B cell (primary cell): Measurements from ENCODE around the gene NHS. TPM values are rescaled to one million over a fixed set of nuclear protein-coding genes. Genes with fewer than 3 reads are reported as not detected.

ENCODE experiments used
- ATAC-seq: fragments of 200-7000 bp; cut with Tn5 transposase; one replicate; pipeline ENCODE4 v1.10.0; 2021; ENCODE audit warnings: low read depth, mild to moderate bottlenecking, moderate number of reproducible peaks, moderate library complexity
- CTCF ChIA-PET: fragments of 350-600 bp; sonication (Branson Sonifier 250); formaldehyde crosslinking; loops from one replicate; lab custom pipeline; 2021; ENCODE audit warnings: antibody characterized with exemption, inconsistent platforms; lab: Charles Lee
- POLR2A ChIA-PET: fragments of 350-600 bp; sonication (Branson Sonifier 250); formaldehyde crosslinking; loops from one replicate; lab custom pipeline; 2021; ENCODE audit warnings: antibody characterized with exemption; lab: Charles Lee
- DNase-seq: peaks from one replicate; pipeline ENCODE4 v3.0.0; 2013
- H2AFZ ChIP-seq: 2 replicates; pipeline ENCODE4 v1.6.1; 2012; ENCODE audit warnings: mild to moderate bottlenecking, low read depth, low read length; ENCODE audit not compliant: insufficient read depth, poor library complexity, severe bottlenecking
- H3K27ac ChIP-seq, 2 donors: 1 replicate in 1 of 2; 2 replicates in 1 of 2; pipeline ENCODE4 v1.5.1; 2012 to 2013; ENCODE audit warnings: low read length in 2 of 2, mild to moderate bottlenecking in 2 of 2, moderate library complexity in 1 of 2
- H3K27me3 ChIP-seq, 4 experiments: fragments of 200-600 bp in 1 of 4; sonication (generic) in 1 of 4; replicated peaks in 1 of 4; 1 replicate in 2 of 4; 2 replicates in 2 of 4; pipeline versions ENCODE4 v1.6.1 to v1.7.0; 2013 to 2016; ENCODE audit warnings: low read length in 3 of 4, mild to moderate bottlenecking in 2 of 4, mixed read lengths in 1 of 4, moderate library complexity in 1 of 4; ENCODE audit not compliant: insufficient read depth in 4 of 4, control insufficient read depth in 3 of 4; ENCODE audit errors: control extremely low read depth in 1 of 4
- H3K36me3 ChIP-seq, 2 experiments: replicated peaks in 1 of 2; 1 replicate in 1 of 2; 2 replicates in 1 of 2; pipeline versions ENCODE4 v1.6.1 to v1.7.1; 2013; ENCODE audit warnings: low read length in 1 of 2; ENCODE audit not compliant: insufficient read depth in 2 of 2, control insufficient read depth in 1 of 2; ENCODE audit errors: control extremely low read depth in 1 of 2, extremely low read depth in 1 of 2
- H3K4me1 ChIP-seq, 2 donors: fragments of 200-600 bp in 1 of 2; sonication (generic) in 1 of 2; 1 replicate in 1 of 2; 2 replicates in 1 of 2; pipeline versions ENCODE4 v1.5.1 to v1.6.1; 2013 to 2017; ENCODE audit warnings: low read length in 2 of 2; ENCODE audit not compliant: control insufficient read depth in 2 of 2, insufficient read depth in 2 of 2
- H3K4me2 ChIP-seq: replicated peaks from 2 replicates; pipeline ENCODE3; 2012; ENCODE audit warnings: mild to moderate bottlenecking, low read depth, low read length; ENCODE audit not compliant: poor library complexity, severe bottlenecking
- H3K4me3 ChIP-seq, 5 experiments: fragments of 200-600 bp in 1 of 5; sonication (generic) in 1 of 5; 1 replicate in 3 of 5; 2 replicates in 2 of 5; pipeline versions ENCODE4 v1.5.1 to v1.7.0; 2011 to 2016; ENCODE audit warnings: low read length in 4 of 5, mild to moderate bottlenecking in 4 of 5, low read depth in 2 of 5, control low read depth in 1 of 5, moderate library complexity in 1 of 5; ENCODE audit not compliant: insufficient read depth in 1 of 5; ENCODE audit errors: control extremely low read depth in 1 of 5, extremely low read depth in 1 of 5
- H3K79me2 ChIP-seq: fragments of 200-600 bp; sonication (generic); one replicate; pipeline ENCODE4 v1.6.0; 2016; ENCODE audit warnings: low read length; ENCODE audit not compliant: control insufficient read depth, insufficient read depth
- H3K9ac ChIP-seq: fragments of 200-600 bp; sonication (generic); 2 replicates; pipeline ENCODE4 v1.6.1; 2017; ENCODE audit warnings: mild to moderate bottlenecking, low read length, moderate library complexity
- H3K9me3 ChIP-seq, 3 donors: one replicate each; pipeline versions ENCODE4 v1.6.1 to v1.7.1; 2013; ENCODE audit warnings: low read length in 2 of 3; ENCODE audit not compliant: control insufficient read depth in 2 of 3, insufficient read depth in 1 of 3; ENCODE audit errors: control extremely low read depth in 1 of 3
- H4K20me1 ChIP-seq: 2 replicates; pipeline ENCODE4 v1.6.0; 2012; ENCODE audit warnings: mild to moderate bottlenecking, low read length; ENCODE audit not compliant: insufficient read depth, control insufficient read depth, poor library complexity, severe bottlenecking
- H3K27ac Mint-ChIP-seq: one replicate; pipeline ENCODE4 v1.8.0; 2021; ENCODE audit warnings: mixed read lengths
- H3K27me3 Mint-ChIP-seq: one replicate; pipeline ENCODE4 v1.8.0; 2021; ENCODE audit warnings: mixed read lengths
- H3K4me1 Mint-ChIP-seq: one replicate; pipeline ENCODE4 v1.8.0; 2021; ENCODE audit warnings: mixed read lengths
- H3K4me3 Mint-ChIP-seq: one replicate; pipeline ENCODE4 v1.8.0; 2021; ENCODE audit warnings: mixed read lengths
- H3K9me3 Mint-ChIP-seq: one replicate; pipeline ENCODE4 v1.8.0; 2022; ENCODE audit warnings: mixed read lengths; ENCODE audit not compliant: insufficient read depth
- CTCF ChIP-seq: fragments of 200-600 bp; IDR thresholded peaks from one replicate; pipeline ENCODE4 v1.8.0; 2022; ENCODE audit warnings: antibody characterized with exemption, mild to moderate bottlenecking
- EZH2 ChIP-seq: IDR thresholded peaks from 2 replicates; pipeline ENCODE4 v1.6.1; 2012; ENCODE audit warnings: borderline replicate concordance, low read depth, mild to moderate bottlenecking, moderate library complexity, low read length; ENCODE audit not compliant: insufficient read depth, poor library complexity, severe bottlenecking
- WGBS: methylation state at CpG from one replicate; pipeline ENCODE4 v1.1.5; 2013; ENCODE audit warnings: missing lambda C conversion rate; ENCODE audit not compliant: insufficient coverage; 5-methylcytosine and 5-hydroxymethylcytosine counted together
- intact Hi-C: fragments of 100-400 bp; cut with micrococcal nuclease; formaldehyde crosslinking; loops from one replicate; pipeline ENCODE4 v1.10.0; 2022
- polyA plus RNA-seq: library from polyadenylated mRNA; depleted of rRNA; stranded (reverse); fragments of >200 nt; gene quantifications from 2 replicates; pipeline ENCODE4 v1.2.3, GENCODE V29; 2012
- total RNA-seq, 2 donors: library from RNA; stranded (reverse); fragments of 120-200 nt in 1 of 2; gene quantifications; 1 replicate in 1 of 2; 2 replicates in 1 of 2; pipeline versions ENCODE4 v1.2.3 to v1.2.4, GENCODE V29; 2013 to 2022

The NHS gene
- total and polyA plus RNA-seq, 2 donors (not counting 1 experiment from before 2014, with no cell fraction given), result not detected

GRCh38 chrX:17768997-17769396, 394.0 kb downstream of the NHS start:
- Histone ChIP-seq H3K27ac (no peak overlapping the region), H4K20me1 (no peaks in the 10 kb centered on the region), H3K9ac (no peak overlapping the region), H3K9me3 (no peaks in the 10 kb centered on the region), H3K36me3 (no peaks in the 10 kb centered on the region), H3K27me3 (no peaks in the 10 kb centered on the region), H3K4me3 (no peak overlapping the region), H3K4me1 (no peaks in the 10 kb centered on the region), H2AFZ (no peak overlapping the region), H3K79me2 (no peaks in the 10 kb centered on the region), H3K4me2 (no peak overlapping the region)
- H3K4me1 Mint-ChIP-seq, result no peaks in the 10 kb centered on the region
- H3K9me3 Mint-ChIP-seq, result no peaks in the 10 kb centered on the region
- CTCF ChIA-PET, result no interaction called here
- DNase-seq (no peak), ATAC-seq (no peak)
- POLR2A ChIA-PET, result no interaction called here
- TF ChIP-seq EZH2 (no peak), CTCF (no peak)
- no peaks in the 10 kb centered on the region for H3K27me3 Mint-ChIP-seq
- 84% methylated on average over 4 of the region's 5 CpGs for WGBS
- H3K4me3 Mint-ChIP-seq, result no peak overlapping the region
- no peak overlapping the region for H3K27ac Mint-ChIP-seq
- intact Hi-C loops, result no loop called here

GRCh38 chrX:17769701-17770269, 394.8 kb downstream of the NHS start:
- no peak overlapping the region for H3K9ac ChIP-seq
- DNase-seq (no peak), ATAC-seq (no peak)
- 53% methylated on average over 2 of the region's 3 CpGs for WGBS
- Mint-ChIP-seq H3K4me3 (no peak overlapping the region), H3K9me3 (no peaks in the 10 kb centered on the region), H3K4me1 (no peaks in the 10 kb centered on the region), H3K27me3 (no peaks in the 10 kb centered on the region), H3K27ac (no peak overlapping the region)
- no peaks in the 10 kb centered on the region for H3K36me3 ChIP-seq
- H2AFZ ChIP-seq, result no peak overlapping the region
- no peak overlapping the region for H3K4me2 ChIP-seq
- no peak for TF ChIP-seq EZH2
- no peak for TF ChIP-seq CTCF
- H3K9me3 ChIP-seq, result no peaks in the 10 kb centered on the region
- no peaks in the 10 kb centered on the region for H4K20me1 ChIP-seq
- no peaks in the 10 kb centered on the region for H3K79me2 ChIP-seq
- ChIA-PET CTCF (no interaction called here), POLR2A (no interaction called here)
- no peaks in the 10 kb centered on the region for H3K27me3 ChIP-seq
- intact Hi-C loops, result no loop called here
- no peaks in the 10 kb centered on the region for H3K4me1 ChIP-seq
- no peak overlapping the region for H3K4me3 ChIP-seq
- H3K27ac ChIP-seq, result no peak overlapping the region
